LHCN-M2 (cell line): Measurements from ENCODE around the gene NAMPT. TPM values are rescaled to one million over a fixed set of nuclear protein-coding genes. Genes with fewer than 3 reads are reported as not detected.
"Not testable (repeated sequence)": the region's sequence is repeated elsewhere in the genome, so short reads cannot be mapped to it uniquely, and the experiment has no call there.

ENCODE experiments used
- DNase-seq: peaks from one replicate; pipeline ENCODE4 v3.0.0-alpha.2; 2012; ENCODE audit warnings: low read depth
- total RNA-seq: library from RNA; depleted of rRNA; stranded (reverse); fragments of >200 nt; gene quantifications from 2 replicates; pipeline ENCODE4 v1.2.3, GENCODE V29; 2014

The NAMPT gene
- total RNA-seq, 1 experiment from 2014 or later: 285 TPM

DNA sequence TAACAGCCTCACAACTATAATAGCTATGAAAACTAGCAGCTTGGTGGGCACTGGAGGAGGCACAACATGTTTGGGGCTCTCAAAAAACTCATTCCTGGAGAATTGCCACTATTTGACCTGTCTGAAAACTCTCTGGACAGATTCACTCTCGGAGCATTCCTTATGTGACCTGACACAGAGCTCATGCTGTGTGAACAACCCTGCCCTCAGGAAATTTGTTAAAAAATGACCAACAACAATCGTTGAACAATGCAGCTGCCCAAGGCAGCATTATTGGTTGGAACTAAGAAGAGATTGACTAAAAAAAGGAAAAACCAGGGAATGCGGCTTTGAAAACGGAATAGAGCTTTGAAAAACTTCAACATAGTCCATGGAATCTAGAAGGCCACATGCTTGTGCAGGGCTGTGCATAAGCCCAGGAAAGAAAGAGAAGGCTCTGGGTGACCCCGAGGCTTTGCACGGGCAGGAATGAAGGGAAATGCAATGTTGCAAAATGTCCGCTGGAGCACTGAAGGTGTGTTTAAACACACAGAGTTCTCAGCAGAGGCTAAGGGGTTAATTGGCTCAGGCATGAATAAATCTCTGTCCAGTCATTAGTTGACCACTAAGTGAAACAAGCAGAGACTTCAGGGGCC, 52.8 kb downstream of the NAMPT start:
- DNase-seq: no peak

DNA sequence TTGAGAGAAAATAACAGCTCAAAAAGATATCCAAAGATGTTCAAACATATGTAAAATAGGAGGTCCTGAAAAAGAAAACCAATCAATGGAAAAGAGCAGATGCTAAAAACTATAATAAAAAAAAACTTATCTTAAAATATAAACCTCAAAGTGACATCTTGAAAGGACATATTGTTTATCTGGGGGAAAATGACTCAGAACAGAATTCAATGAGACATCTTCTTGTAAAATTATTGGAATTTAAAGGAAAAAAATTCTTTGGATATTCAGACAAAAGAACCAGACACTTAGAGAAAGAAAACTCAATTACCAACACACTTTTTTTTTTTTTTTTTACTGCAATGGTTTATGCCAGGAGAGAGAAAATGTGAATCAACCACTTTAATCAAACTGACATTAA, 58.9 kb downstream of the NAMPT start:
- peak; percentile 69 for DNase-seq

DNA sequence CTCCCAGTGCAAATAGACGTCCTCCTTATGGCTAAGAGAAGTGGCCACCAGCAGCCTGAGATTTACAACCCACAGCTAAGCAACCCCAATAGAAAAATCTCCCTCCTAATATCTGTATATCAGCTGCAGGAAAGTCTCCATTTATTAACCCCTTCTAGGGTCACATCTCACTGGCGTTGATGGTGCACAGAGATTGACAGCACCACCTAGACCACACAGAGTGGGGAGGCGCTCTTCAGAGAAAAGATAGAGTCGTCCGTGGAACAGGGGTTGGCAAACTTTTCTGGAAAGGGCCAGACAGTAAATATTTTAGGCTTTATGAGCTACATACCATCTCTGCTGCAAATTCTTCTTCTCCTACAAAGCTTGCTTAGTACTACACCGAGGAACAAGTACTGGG, 60.0 kb downstream of the NAMPT start:
- DNase-seq: no peak

DNA sequence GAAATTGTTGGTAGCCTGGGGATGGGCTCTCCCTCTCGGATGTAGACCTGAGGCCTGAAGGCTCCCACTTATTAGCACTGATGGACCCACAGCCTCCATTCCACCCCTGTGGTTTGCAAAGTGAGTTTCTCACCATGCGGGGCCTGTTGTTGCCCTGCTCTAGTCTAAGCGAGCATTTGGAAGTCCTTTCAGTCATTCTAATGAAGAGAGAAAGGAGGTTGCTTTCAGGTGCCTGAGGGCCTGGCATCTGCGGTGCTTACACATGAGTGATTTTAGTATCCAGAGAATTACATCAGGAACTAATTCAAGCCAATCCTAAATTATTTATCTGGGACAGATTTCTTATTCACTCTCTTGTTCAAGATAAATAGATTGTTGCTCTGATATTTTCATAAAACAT, 61.6 kb downstream of the NAMPT start:
- DNase-seq: no peak

DNA sequence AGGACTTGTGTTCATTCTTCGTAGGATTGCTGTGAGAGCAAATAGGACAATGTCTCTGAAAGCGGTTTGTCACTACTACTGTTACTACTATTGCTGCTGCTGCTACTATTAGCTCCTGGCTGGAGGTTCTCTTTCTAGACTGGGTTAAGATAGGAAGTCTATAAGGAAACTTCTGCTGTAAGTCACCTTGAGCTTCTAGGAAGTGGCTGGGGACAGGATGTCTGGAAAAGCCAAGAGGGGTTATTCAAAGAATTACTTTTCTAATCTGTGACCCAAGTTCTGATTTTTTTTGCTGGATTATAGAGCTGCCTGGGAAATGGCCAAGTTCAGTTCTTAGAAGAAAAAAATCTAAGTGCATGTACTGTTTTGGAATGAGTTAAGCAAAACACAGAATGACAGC, 62.2 kb downstream of the NAMPT start:
- DNase-seq: no peak

DNA sequence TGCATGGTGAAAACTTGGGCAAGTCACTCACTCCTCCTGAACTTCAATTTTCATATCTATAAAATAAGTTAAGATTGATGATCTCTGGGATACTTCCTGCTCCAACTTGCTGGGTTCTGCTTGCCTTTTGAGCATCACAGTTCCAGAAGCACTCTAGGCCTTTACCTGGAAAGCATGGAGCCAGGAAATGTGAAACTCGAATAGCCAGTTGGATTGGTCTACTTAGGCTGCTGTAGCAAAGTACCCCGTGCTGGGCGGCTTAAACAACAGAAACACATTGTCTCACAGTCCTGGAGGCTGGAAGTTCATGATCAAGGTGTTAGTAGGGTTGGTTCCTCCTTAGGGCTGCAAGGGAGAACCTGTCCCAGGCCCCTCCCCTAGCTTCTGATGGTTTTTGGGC, 64.5 kb downstream of the NAMPT start:
- DNase-seq: no peak

DNA sequence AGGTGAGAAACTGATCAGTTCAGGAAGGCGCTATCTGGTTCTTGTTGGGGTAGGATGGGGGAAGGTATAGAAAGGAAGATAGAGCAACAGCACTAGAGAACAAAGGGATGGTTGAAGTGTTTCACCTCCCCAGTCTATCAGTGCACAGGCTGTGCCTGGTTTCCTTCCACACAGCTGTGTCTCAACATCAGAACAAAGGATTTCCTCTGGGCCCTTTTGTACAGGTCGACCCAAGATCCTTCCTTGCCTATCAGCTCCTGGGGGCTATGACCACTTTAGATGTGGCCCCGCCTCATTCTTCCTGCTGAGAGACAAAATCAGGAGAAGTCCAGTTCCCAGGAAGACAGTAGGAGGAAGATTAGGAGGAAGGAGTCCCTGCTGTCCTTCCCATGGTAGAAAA, 65.6 kb downstream of the NAMPT start:
- DNase-seq: no peak

DNA sequence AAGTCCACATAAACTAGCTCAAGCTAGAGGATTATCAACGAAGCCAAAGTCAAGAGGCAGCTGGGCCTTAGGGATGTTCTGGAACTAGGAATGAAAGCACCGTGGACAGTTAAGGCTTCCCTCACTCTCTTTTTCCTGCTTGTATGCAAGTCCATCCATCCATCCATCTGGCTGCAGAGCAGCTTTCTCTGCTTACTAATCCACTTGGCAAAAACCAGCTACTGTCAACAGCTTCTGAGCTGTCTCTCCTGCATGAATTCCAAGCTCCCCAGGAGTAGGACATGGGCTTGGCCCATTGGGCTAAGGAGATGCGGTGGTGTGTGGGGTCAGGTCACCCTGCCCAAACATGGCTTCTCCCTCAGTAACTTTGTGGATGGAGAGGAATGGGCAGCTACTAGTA, 66.2 kb downstream of the NAMPT start:
- no peak for DNase-seq

DNA sequence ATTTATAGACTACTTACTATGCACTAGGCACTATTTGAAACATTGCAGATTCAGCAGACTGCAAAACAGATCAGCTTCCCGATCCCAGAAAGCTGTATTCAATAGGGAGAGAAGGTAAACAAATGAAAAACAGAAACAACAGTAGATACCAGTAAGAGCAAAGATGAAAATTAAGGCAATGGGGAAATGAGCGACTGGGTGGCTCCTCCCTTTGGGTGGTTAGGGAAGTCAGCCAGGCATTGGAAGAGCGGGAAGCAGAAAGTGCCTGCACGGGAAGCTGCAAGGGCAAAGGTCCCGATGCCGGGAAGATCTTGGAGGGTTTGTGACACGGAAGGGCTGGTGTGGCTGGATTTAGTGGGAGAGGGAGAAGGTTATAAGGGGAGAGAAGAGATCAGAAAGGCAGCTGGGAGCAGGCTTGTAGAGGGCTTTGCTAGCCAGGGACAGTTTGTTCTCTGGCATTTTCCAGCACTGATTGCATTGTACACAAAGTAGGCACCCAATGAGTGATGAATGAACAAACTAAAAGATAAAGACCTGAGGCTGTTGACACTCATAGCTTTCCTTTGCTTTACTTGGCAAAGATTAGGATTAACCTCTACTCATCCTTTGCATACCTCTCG, 67.8 kb downstream of the NAMPT start:
- DNase-seq: peak; percentile 95

DNA sequence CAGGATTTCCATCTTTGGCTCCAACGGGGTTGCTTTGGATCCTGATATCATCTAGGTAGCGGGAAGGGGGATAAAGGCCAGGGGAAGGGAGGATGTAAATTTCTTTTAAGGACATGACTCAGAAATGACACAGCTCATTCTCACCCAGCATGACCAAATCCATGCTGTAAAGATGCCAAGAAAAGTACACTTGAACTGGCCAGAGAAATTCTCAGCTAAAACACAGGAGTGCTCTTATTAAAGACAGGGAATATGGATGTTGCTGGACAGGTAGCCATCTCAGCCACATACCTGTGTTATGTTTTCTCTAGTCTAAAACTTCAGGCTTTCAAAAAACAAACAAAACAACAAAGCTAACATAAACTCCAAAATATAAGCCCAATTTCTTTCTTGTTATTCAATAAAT, 68.3 kb downstream of the NAMPT start:
- peak; percentile 100 for DNase-seq

DNA sequence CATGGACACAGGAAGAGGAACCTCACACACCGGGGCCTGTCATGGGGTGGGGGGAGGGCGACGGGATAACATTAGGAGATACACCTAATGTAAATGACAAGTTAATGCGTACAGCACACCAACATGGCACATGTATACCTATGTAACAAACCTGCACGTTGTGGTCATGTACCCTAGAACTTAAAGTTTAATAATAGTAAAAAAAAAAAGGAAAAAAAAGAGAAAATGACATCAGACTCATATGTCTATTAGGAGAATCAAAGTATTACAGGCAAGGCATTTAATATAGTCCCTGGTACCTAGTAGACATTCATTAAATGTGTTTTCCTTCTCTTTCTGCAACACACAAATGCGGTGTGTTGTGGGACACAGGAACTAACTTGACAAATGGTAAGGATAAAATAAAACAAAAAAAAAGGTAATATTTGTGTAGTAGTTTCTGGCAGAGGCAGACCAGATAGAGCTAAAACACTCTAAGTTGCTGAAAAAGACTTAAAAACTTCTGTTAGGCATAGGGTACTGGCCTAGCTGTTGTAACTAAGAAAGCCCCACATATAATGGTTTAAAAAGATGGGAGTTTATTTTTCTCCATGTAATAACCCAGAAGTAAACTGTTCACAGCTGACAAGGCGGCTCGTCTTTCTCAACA, 68.8 kb downstream of the NAMPT start:
- DNase-seq: no peak

DNA sequence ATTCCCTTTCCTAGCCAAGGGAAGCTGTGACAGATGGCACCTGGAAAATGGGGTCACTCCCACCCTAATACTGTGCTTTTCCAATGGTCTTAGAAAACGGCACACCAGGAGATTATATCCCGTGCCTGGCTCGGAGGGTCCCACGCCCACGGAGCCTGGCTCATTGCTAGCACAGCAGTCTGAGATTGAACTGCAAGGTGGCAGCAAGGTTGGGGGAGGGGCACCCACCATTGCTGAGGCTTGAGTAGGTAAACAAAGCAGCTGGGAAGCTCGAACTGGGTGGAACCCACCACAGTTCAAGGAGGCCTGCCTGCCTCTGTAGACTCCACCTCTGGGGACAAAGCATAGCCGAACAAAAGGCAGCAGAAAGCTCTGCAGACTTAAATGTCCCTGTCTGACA, 75.8 kb downstream of the NAMPT start:
- not testable (repeated sequence) for DNase-seq

DNA sequence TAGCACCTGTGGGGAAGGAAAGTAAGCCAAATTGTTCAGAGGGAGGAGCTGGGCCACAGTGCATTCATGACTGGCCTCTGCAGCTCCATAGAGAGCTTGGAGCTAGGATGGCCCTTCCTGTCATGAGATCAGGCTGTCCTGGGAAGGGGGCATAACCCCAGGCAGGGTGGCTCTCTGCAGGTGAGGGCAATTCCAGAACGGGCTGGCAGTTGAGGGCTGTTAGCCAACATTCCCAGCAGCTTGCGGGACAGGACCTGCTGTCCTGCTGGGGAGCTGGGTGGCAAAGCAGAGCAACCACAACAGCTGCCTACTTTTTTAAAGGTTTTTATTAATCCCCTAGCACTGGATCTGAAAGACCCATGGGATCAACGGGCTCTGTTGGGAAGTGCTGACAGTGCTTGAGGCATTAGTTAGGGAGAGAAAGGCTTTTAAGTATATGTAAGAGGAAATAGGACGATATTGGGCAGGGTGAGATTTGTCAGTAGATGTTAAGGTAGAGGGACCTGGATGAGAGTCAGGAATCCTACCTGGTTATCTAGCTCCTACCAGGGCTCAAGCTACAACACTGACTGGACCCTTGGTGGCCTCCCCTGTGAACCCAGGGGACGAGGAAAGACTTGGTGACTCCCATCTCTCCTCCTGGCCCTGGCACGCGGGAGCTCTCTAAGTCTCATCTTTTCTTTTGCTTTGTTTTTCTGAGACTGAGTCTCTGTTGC, 77.8 kb downstream of the NAMPT start:
- DNase-seq: peak; percentile 94

DNA sequence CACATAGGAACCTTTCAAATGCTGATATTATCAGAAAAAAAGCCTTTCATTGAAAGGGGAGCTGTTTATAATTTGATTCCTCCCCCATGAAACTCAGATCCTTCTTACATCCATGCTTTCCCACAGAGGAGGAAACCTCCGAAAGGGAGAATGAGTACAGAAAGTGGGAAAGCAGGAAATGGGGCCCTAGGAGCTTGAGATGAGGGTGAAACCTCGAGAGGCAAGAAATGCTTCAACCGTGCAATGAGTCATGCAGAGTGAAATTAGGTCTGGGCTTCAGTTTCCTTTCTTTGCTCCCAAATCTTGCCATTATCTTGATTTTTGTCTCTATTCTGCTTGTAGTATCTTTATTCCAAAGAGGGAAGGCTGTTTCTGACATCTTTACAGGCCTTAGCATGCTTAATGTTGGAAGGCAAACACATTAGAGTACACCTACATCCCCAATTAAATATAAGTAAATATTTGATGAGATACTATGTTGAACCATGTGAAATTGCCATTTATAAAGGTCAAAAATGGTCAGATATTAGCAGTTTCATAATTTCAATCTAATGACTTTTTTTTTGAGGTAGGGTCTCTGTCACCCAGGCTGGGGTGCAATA, 79.1 kb downstream of the NAMPT start:
- peak; percentile 70 for DNase-seq

DNA sequence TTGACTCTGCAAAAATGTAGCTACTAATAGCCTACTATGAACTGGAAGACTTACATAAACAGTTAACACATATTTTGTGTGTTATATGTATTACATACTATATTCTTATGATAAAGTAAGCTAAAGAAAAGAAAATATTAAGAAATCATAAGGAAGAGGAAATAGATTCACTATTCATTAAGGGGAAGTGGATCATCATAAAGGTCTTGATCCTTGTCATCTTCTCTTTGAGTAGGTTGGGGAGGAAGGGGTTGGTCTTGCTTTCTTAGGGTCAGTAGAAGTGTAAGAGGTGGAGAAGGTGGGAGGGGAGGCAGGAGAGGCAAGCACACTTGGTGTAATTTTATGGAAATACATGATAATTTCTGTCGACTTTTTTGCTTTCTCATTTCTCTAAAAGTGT, 81.3 kb downstream of the NAMPT start:
- no peak for DNase-seq

DNA sequence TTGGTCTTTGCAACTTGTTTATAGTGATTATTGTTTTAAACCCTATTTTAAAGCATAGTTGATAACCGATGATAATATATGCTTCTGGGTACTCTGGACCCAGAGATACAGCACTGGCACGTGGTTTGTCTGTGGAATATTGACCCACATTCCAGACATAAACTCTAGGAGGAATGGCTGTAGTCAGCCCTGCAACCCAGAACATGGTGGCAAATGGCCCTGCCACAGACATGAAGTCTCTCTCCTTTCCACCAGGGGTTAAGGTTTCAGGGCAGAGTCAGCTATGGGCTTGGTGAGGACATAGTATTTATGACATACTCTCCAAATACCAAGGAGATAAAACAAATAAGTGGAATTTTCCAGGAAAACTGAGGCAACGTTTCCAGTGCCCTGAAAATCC, 83.6 kb downstream of the NAMPT start:
- DNase-seq: no peak

DNA sequence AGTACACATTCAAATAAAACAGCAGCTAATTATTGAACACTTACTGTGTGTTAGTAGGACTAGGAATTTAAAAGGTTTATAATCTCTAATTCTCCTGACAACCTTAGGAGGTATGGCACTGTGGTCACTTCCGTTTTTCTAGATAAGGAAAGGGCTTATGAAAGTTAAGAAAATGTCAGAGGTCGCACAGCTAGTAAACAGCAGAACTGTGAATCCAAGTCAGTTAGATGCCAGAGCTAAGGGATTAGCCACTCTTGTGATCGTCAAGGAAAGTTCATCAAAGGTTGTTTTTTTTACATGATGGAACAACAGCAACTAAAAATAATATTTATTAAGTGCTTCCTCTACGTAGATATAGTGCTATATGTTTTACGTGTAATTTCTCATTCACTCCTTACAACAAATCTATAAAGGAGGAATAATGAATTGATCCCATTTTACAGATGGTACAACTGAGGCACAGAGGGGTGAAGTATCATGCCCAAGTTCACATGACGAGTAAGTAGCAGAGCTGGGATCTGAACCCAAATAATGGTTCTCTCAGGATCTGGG, 84.9 kb downstream of the NAMPT start:
- no peak for DNase-seq

DNA sequence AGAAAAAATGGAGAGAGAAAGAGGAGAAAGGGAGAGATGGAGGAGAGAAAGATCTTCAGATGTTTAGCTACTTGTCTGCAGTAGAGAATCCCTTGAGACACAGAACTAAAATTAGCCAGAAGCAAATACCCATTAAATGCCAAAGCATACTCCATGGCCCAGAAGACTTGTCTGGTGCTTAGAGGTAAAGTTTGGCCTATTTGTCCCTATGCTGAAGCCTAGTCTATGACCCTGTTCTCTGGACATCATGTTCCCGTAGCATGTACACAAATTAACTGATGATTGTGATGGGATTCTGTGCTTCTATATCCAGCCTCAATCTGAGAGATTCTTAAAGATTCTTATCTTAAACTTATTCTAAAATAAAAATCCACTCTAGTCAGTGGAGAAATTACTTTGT, 85.8 kb downstream of the NAMPT start:
- DNase-seq: no peak
